GM23248 (cell line): ENCODE data around the gene ZFPL1.

Source experiments
- EZH2 ChIP-seq: fragments of 200-600 bp; sonication (generic); IDR thresholded peaks from 2 replicates; pipeline ENCODE4 v1.6.1; 2018; ENCODE audit warnings: antibody characterized with exemption, mild to moderate bottlenecking; ENCODE audit not compliant: insufficient read depth, poor library complexity, severe bottlenecking
- EZH2phosphoT487 ChIP-seq: fragments of 200-600 bp; sonication (generic); IDR thresholded peaks from 2 replicates; pipeline ENCODE4 v1.6.1; 2018; ENCODE audit warnings: antibody characterized with exemption, moderate library complexity, mild to moderate bottlenecking, low read depth; ENCODE audit not compliant: insufficient read depth

GRCh38 chr11:65100674-65101350, 16.8 kb downstream of the ZFPL1 start:
- TF ChIP-seq EZH2: no peak
- no peak for TF ChIP-seq EZH2phosphoT487
